ENCODE data around the gene LUC7L3. TPM values are rescaled to one million over a fixed set of nuclear protein-coding genes. Genes with fewer than 3 reads are reported as not detected.

The LUC7L3 gene
- polyA plus RNA-seq, 2 of the 4 experiments (the other 2 are of a cell fraction) = 209 to 211 TPM

DNA sequence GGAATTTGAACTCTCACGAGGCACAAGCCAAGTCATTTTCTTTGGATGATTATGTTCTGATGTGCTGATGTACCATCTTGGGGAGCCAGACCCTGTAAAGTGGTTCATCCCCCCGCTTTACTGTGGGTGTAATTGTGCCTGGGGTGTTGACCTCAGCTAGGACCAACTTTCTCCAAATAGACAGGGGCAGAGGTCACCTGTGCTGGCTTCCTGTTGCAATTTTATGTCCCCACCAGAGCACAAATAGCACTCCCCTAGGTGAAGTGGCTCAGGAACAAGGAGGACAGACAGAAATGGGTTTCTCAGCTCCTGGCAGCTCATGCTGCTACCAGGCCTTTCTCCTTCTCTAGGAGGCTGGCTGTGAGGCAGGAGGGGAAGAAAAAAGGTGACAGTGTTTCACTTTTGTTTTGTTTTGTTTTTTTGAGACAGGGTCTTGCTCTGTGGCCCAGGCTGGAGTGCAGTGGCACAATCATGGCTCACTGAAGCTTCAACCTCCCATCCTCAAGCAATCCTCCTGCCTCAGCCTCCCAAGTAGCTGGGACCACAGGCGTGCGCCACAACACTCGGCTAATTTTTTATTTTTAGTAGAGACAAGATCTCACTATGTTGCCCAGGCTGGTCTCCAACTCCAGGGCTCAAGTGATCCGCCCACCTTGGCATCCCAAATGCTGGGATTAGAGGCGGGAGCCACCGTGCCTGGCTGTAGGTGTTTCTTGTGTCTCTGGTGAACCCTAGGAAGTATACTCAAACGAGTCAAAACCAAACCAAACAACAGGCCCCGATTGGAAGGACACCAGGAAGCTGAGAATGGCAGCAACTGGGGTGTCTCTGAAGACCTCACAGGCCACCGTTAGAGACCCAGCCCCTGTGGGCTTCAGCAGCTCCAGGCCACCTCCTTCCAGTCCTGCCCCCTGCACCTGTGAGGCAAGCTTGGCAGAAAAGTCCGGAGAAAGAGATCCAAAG is 83.5 kb downstream of the LUC7L3 start:
- H3K4me3 ChIP-seq = no peak overlapping the region
- ChIA-PET POLR2A (interaction anchor here (0.5 to 0.6 kb wide), 2 partner anchors 64 to 89 kb away, joined by 3 to 4 read pairs; partner anchors contain the start of gene TOB1), CTCF (interaction anchor here (0.9 to 10.5 kb wide), 11 partner anchors 12 to 147 kb away, joined by 3 to 114 read pairs (median 4); partner anchors contain the start of gene TOB1)
- TF ChIP-seq EHMT2 (IDR thresholded peaks at IDR 0.05; ENCODE audit: low read depth) = no peak
- no peak for TF ChIP-seq KDM5A (IDR thresholded peaks at IDR 0.05)
- TF ChIP-seq HEYL (CRISPR knock-in tag; IDR thresholded peaks at IDR 0.05) = no peak
- TF ChIP-seq CBX2 (IDR thresholded peaks at IDR 0.05; ENCODE audit: borderline replicate concordance, low read depth) = no peak
- no peak for TF ChIP-seq HMGXB4 (CRISPR knock-in tag; IDR thresholded peaks at IDR 0.05; ENCODE audit: borderline replicate concordance)
- no peak for TF ChIP-seq CHD4 (IDR thresholded peaks at IDR 0.05; ENCODE audit: borderline replicate concordance)
- TF ChIP-seq HOXB5 (CRISPR knock-in tag; IDR thresholded peaks at IDR 0.05) = no peak
- TF ChIP-seq NFE2L2 (conservative IDR thresholded peaks at IDR 0.05; ENCODE audit: low read length) = no peak
- TF ChIP-seq SREBF2 (IDR thresholded peaks at IDR 0.05) = no peak
- TF ChIP-seq CTCF (IDR thresholded peaks at IDR 0.05) = no peak
- H3K27ac ChIP-seq = no peak overlapping the region
- FAIRE-seq (no peak), ATAC-seq (no peak), DNase-seq (ENCODE audit: low read depth in 1 of 2, low spot score in 1 of 2) (no peak)
- H3K9me3 ChIP-seq = no peaks in the 10 kb centered on the region
- WGBS (ENCODE audit: missing lambda C conversion rate) = 73% methylated on average over 12 of the region's 12 CpGs
- no peaks in the 10 kb centered on the region; the same call in 2 of the 3 replicates for H3K4me1 ChIP-seq
- H3K4me2 ChIP-seq = no peak overlapping the region

GRCh38 chr17:50803676-50804075 is 84.3 kb downstream of the LUC7L3 start:
- FAIRE-seq (no peak), ATAC-seq (no peak), DNase-seq (ENCODE audit: low read depth in 1 of 2, low spot score in 1 of 2) (no peak)
- CTCF ChIA-PET = interaction anchor here (0.9 to 10.5 kb wide), 8 partner anchors 13 to 146 kb away, joined by 3 to 114 read pairs (median 6); no protein-coding TSS in a partner anchor
- no peak for TF ChIP-seq HDAC2 (IDR thresholded peaks at IDR 0.05)
- TF ChIP-seq ZC3H11A (IDR thresholded peaks at IDR 0.05) = no peak
- TF ChIP-seq MAFK (IDR thresholded peaks at IDR 0.05; ENCODE audit: partially characterized antibody) = no peak
- TF ChIP-seq, protein P1, sequence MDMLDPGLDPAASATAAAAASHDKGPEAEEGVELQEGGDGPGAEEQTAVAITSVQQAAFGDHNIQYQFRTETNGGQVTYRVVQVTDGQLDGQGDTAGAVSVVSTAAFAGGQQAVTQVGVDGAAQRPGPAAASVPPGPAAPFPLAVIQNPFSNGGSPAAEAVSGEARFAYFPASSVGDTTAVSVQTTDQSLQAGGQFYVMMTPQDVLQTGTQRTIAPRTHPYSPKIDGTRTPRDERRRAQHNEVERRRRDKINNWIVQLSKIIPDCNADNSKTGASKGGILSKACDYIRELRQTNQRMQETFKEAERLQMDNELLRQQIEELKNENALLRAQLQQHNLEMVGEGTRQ (IDR thresholded peaks at IDR 0.05) = no peak
- no peak for TF ChIP-seq NFE2L2 (conservative IDR thresholded peaks at IDR 0.05; ENCODE audit: low read length)
- no peak for TF ChIP-seq ZNF302 (CRISPR knock-in tag; IDR thresholded peaks at IDR 0.05)
- no peak for TF ChIP-seq BCL3 (IDR thresholded peaks at IDR 0.05)
- no peak for TF ChIP-seq RARB (CRISPR knock-in tag; IDR thresholded peaks at IDR 0.05)
- no peak for TF ChIP-seq JUNB (IDR thresholded peaks at IDR 0.05)
- TF ChIP-seq ZFP36 (IDR thresholded peaks at IDR 0.05; ENCODE audit: borderline replicate concordance, partially characterized antibody) = no peak
- TF ChIP-seq HMGXB4 (CRISPR knock-in tag; IDR thresholded peaks at IDR 0.05; ENCODE audit: borderline replicate concordance) = no peak
- TF ChIP-seq POLR2AphosphoS2 (conservative IDR thresholded peaks at IDR 0.05; ENCODE audit: low read length) = no peak
- 69% methylated on average over 6 of the region's 6 CpGs for WGBS (ENCODE audit: missing lambda C conversion rate)
- H3K4me2 ChIP-seq = no peak overlapping the region
- H3K4me1 ChIP-seq = no peaks in the 10 kb centered on the region; the same call in 2 of the 3 replicates
- POLR2A ChIA-PET = no interaction called here
- no peak overlapping the region for H3K27ac ChIP-seq
- no peaks in the 10 kb centered on the region for H3K9me3 ChIP-seq
- no peak overlapping the region for H3K4me3 ChIP-seq
